ENCODE data around the gene LRRC25.

DNA sequence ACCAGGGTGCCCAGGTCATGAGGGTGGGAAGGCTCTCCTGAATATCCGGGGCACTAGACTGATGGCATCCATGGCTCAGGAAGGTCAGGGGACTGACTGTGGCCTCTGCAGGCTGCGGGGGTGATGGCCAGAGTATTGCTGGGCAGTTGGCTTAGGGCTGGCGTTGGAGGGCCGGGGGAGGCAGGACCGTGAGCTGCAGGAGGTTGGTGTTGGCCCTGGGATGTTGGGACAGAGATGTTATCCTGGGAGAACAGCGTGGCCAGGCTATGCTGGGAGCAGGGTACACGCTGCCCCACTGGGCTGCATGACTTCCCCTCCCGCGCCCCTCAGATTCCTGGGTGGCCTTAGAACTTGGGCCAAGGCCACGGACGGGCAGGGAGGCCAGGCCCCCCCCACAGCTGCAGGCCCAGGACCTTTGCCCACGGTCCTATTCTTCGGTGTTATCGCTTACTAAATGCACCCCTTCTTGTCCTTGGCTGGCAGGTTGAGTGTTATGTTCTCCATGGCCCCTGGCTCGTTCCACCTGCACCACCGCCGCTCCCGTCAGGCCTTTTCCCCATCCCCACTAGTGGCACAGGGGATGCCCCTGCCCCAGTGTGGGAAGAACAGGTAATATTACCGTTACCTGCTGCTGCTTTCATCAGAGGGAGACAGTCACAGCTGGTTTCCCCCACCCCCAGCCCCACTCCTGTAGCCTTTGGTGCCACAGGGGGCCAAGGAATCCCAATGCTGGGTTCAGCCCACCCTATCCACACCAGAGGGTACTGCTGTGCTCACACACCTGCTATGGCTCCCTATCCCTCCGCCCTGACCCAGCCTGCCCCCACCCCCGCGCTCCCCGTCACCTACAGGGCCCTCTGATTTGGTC is 43.7 kb upstream of the LRRC25 start:
- no peak for TF ChIP-seq CTCF (IDR thresholded peaks at IDR 0.05; ENCODE audit: low read depth, low read length)
- TF ChIP-seq EZH2phosphoT487 (IDR thresholded peaks at IDR 0.05; ENCODE audit: low read depth), result no peak

All from OCI-LY3 (cell line).